ENCODE measurements around the gene GANAB.
"Not testable (repeated sequence)": the region's sequence is repeated elsewhere in the genome, so short reads cannot be mapped to it uniquely, and the experiment has no call there.

Gene GANAB

GRCh38 chr11:62666259-62666926 lies 20.0 kb upstream of the GANAB start:
- DNase-seq, result no peak

GRCh38 chr11:62665599-62666258 lies 19.3 kb upstream of the GANAB start:
- no peak for DNase-seq

GRCh38 chr11:62665075-62665598 lies 18.7 kb upstream of the GANAB start, which contains the start of the genes C11orf98 and CSKMT:
TSS of gene C11orf98 (minus strand) at chr11:62665210. CDS start at chr11:62665169, 41 bp downstream.
TSS of gene CSKMT (plus strand) at chr11:62665312. CDS start at chr11:62665880, 568 bp downstream.
- DNase-seq, result peak; percentile 94 to 97 (median 96)

GRCh38 chr11:62664405-62665074 lies 18.1 kb upstream of the GANAB start:
- DNase-seq, result peak; percentile 61 to 94 (median 93)

GRCh38 chr11:62656796-62657429 lies 10.5 kb upstream of the GANAB start:
- no peak for DNase-seq

GRCh38 chr11:62654297-62654696 lies 7.9 kb upstream of the GANAB start:
- no peak for DNase-seq

- DNase-seq, result no peak
These were observed 6.0 kb upstream of the GANAB start for GRCh38 chr11:62652161-62653006.

GRCh38 chr11:62650283-62650682 lies 3.9 kb upstream of the GANAB start:
- not testable (repeated sequence) for DNase-seq

GRCh38 chr11:62649486-62649885 lies 3.1 kb upstream of the GANAB start:
- no peak for DNase-seq

- DNase-seq, result no peak
These were observed 2.6 kb upstream of the GANAB start for GRCh38 chr11:62648967-62649364.

- no peak for DNase-seq
These were observed 2.0 kb upstream of the GANAB start for GRCh38 chr11:62648185-62648966.

- no peak for DNase-seq
These were observed 1.2 kb upstream of the GANAB start for GRCh38 chr11:62647609-62648005.

- no peak for DNase-seq
These were observed 604 bp upstream of the GANAB start for GRCh38 chr11:62646825-62647608.

GRCh38 chr11:62645671-62645945 lies 805 bp downstream of the GANAB start:
- DNase-seq, result no peak

GRCh38 chr11:62644220-62644619 lies 2.2 kb downstream of the GANAB start:
- no peak for DNase-seq

- no peak for DNase-seq
These were observed 13.9 kb downstream of the GANAB start for GRCh38 chr11:62632492-62632891.

GRCh38 chr11:62627713-62628112 lies 18.7 kb downstream of the GANAB start:
- no peak for DNase-seq

- DNase-seq, result no peak
These were observed 23.8 kb downstream of the GANAB start for GRCh38 chr11:62622476-62623089.

GRCh38 chr11:62621567-62622470 lies 24.6 kb downstream of the GANAB start, which contains the start of gene B3GAT3:
TSS of gene B3GAT3 (minus strand) at chr11:62621986. CDS start at chr11:62621947, 39 bp downstream.
- DNase-seq, result peak; percentile 98 to 100 (median 99)

Data from NCI-H1417 (cell line).